Adrenal gland (tissue), 12 donors: ENCODE measurements around the gene AASDH. TPM values are rescaled to one million over a fixed set of nuclear protein-coding genes. Genes with fewer than 3 reads are reported as not detected.
A peak's percentile ranks its signal among the peaks of the same experiment; 100 is the strongest.

Experiments
- DNase-seq, 7 donors: peaks; one replicate each; pipeline ENCODE4 v3.0.0-alpha.2; 2019 to 2020
- H3K27ac ChIP-seq, 5 donors: fragments of 200-600 bp; sonication (generic) in 4 of 5; 1 replicate in 3 of 5; 2 replicates in 2 of 5; pipeline versions ENCODE4 v1.5.1 to v1.8.0; 2016 to 2020; ENCODE audit warnings: mild to moderate bottlenecking in 1 of 5
- H3K27me3 ChIP-seq: fragments of 200-600 bp; 2 replicates; pipeline ENCODE4 v1.8.0; 2021
- H3K36me3 ChIP-seq, 2 donors: fragments of 200-600 bp; replicated peaks in 1 of 2; 1 replicate in 1 of 2; 2 replicates in 1 of 2; pipeline versions ENCODE4 v1.5.1 to v1.8.0; 2018 to 2022
- H3K4me1 ChIP-seq, 2 donors: fragments of 200-600 bp; replicated peaks in 1 of 2; 1 replicate in 1 of 2; 2 replicates in 1 of 2; pipeline versions ENCODE4 v1.5.1 to v1.8.0; 2018 to 2021
- H3K4me3 ChIP-seq, 4 donors: fragments of 200-600 bp; sonication (generic) in 3 of 4; one replicate each; pipeline ENCODE4 v1.5.1; 2016 to 2018
- H3K9me3 ChIP-seq, 3 donors: fragments of 200-600 bp; sonication (generic) in 1 of 3; replicated peaks in 1 of 3; 1 replicate in 2 of 3; 2 replicates in 1 of 3; pipeline versions ENCODE4 v1.5.1 to v1.8.0; 2016 to 2021
- POLR2A ChIP-seq, 2 donors: fragments of 450-650 bp; IDR thresholded peaks; one replicate each; pipeline ENCODE4 v1.6.1; 2017; ENCODE audit warnings: antibody characterized with exemption in 2 of 2, mild to moderate bottlenecking in 2 of 2, moderate library complexity in 1 of 2
- WGBS, 4 donors: extraction: QIAGEN DNeasy Blood & Tissue Kit in 2 of 4; methylation state at CpG; one replicate each; pipeline versions ENCODE4 v1.1.5 to v1.1.7; 2013 to 2017; 5-methylcytosine and 5-hydroxymethylcytosine counted together
- intact Hi-C, 2 donors: fragments of 100-400 bp; cut with DNase I; formaldehyde crosslinking; loops; one replicate each; pipeline versions ENCODE4 v1.14.1 to v1.15.0; 2022 to 2023
- polyA plus RNA-seq, 3 donors: library from polyadenylated mRNA; stranded (reverse); fragments of 200-250 nt in 2 of 3; fragments of 350-450 nt in 1 of 3; fragmentation: Illumina TruSeq in 1 of 3; extraction: RNeasy Lipid Tissue Mini Kit (QIAGEN cat#74804) in 1 of 3; gene quantifications; one replicate each; pipeline ENCODE4 v1.2.3, GENCODE V29; 2013 to 2014
- total RNA-seq, 9 donors: library from RNA; depleted of rRNA in 4 of 9; stranded (reverse); fragments of >200 nt in 4 of 9; fragments of 120-200 nt in 1 of 9; fragmentation: NEBNext Ultra II Directional in 1 of 9; extraction: Animal tissue kit (Norgen Biotek cat#: 25700) in 1 of 9; gene quantifications; one replicate each; pipeline versions ENCODE4 v1.1.0 to v1.2.4, GENCODE V29; 2013 to 2023
- TF ChIP-seq, protein P1 (sequence below), 6 experiments: fragments of 450-650 bp in 4 of 6; fragments of 200-600 bp in 2 of 6; sonication (generic) in 1 of 6; IDR thresholded peaks; 1 replicate in 5 of 6; 2 replicates in 1 of 6; pipeline versions ENCODE4 v1.5.1 to v1.8.0; 2016 to 2021; ENCODE audit warnings: antibody characterized with exemption in 6 of 6, mild to moderate bottlenecking in 2 of 6, moderate library complexity in 1 of 6
- donor health status: healthy with polysubstance abuse.
- donor health status: Bipolar disorder and iron deficiency.
- donor health status: DM: yes; HTN: yes; CAD: no.
- donor health status: DM: no; HTN: no; CAD: no.
- donor health status: DM: no; HTN: no; CAD: no.
- donor health status: DM: yes; HTN: yes; CAD: no.

AASDH gene
- total and polyA plus RNA-seq, 12 donors = 2.5 to 22.2 (median 13.6) TPM

DNA sequence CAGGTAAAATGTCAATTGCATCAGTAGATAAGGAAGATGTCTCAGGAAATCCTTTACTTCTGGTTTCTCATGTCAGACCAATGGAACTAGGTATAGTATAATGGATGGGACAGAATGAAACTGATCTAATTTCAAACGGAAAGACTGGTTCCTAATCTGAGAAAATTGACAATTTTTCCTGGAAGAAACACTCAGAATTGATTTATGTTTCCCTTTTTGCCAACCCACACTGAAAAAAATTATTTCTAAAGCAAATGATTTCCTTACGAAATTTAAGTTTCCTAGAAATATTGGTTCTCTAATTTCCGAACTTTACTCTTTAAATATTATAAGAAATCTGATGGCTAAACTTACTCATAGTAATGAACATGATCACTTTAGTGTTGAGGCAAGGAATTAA lies 29.1 kb upstream of the AASDH start:
- H3K9me3 ChIP-seq = no peaks in the 10 kb centered on the region
- WGBS, 4 donors = 34 to 44% (median 37%) methylated on average over 3 of the region's 3 CpGs
- intact Hi-C loops = no loop called here

DNA sequence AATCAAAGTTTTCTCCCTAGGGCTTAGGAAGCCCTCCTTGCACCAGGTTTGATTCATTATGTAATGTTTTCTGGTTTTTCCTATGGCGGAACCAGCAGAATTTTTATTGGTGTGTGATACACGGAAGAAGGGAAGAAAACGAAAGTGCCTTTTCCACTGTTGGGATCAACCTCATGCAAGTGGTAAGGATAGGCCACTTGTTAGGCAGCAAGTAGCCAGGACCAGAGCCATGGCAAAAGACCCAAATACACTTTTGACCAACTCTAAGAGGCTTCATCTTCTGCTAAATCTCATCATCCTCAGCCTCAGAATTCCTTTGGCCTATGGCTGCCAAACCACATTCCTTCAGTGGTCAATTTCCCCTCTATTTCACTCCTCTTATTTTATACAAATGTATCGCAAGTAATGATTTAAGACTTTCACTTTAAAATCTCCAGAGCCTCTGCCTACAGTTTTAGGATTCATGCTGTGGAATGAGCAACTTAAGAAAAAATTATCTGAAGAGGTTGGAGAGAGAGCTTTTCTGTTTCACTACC lies 26.9 kb upstream of the AASDH start:
- Histone ChIP-seq H3K4me3 (no peak overlapping the region), H3K27ac (no peak overlapping the region), H3K27me3 (no peaks in the 10 kb centered on the region), H3K36me3 (no peaks in the 10 kb centered on the region), H3K4me1 (peaks cover 7 to 15% of the 10 kb centered on the region in 2 donors), H3K9me3 (no peaks in the 10 kb centered on the region)
- intact Hi-C loops = no loop called here
- 85 to 97% (median 91%) methylated on average over 4 of the region's 4 CpGs for WGBS, 4 donors
- TF ChIP-seq, protein P1, sequence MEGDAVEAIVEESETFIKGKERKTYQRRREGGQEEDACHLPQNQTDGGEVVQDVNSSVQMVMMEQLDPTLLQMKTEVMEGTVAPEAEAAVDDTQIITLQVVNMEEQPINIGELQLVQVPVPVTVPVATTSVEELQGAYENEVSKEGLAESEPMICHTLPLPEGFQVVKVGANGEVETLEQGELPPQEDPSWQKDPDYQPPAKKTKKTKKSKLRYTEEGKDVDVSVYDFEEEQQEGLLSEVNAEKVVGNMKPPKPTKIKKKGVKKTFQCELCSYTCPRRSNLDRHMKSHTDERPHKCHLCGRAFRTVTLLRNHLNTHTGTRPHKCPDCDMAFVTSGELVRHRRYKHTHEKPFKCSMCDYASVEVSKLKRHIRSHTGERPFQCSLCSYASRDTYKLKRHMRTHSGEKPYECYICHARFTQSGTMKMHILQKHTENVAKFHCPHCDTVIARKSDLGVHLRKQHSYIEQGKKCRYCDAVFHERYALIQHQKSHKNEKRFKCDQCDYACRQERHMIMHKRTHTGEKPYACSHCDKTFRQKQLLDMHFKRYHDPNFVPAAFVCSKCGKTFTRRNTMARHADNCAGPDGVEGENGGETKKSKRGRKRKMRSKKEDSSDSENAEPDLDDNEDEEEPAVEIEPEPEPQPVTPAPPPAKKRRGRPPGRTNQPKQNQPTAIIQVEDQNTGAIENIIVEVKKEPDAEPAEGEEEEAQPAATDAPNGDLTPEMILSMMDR (IDR thresholded peaks at IDR 0.05) = no peak
- no peak for TF ChIP-seq POLR2A (IDR thresholded peaks at IDR 0.05)
- DNase-seq = no peak

More for the DNA sequence above, 29.1 kb upstream of the AASDH start:
- Histone ChIP-seq H3K4me1 (peaks cover 0 to under 1% of the 10 kb centered on the region in 2 donors), H3K27ac (no peak overlapping the region), H3K4me3 (no peak overlapping the region), H3K27me3 (no peaks in the 10 kb centered on the region), H3K36me3 (no peaks in the 10 kb centered on the region)
- no peak for TF ChIP-seq POLR2A (IDR thresholded peaks at IDR 0.05)
- DNase-seq = no peak

DNA sequence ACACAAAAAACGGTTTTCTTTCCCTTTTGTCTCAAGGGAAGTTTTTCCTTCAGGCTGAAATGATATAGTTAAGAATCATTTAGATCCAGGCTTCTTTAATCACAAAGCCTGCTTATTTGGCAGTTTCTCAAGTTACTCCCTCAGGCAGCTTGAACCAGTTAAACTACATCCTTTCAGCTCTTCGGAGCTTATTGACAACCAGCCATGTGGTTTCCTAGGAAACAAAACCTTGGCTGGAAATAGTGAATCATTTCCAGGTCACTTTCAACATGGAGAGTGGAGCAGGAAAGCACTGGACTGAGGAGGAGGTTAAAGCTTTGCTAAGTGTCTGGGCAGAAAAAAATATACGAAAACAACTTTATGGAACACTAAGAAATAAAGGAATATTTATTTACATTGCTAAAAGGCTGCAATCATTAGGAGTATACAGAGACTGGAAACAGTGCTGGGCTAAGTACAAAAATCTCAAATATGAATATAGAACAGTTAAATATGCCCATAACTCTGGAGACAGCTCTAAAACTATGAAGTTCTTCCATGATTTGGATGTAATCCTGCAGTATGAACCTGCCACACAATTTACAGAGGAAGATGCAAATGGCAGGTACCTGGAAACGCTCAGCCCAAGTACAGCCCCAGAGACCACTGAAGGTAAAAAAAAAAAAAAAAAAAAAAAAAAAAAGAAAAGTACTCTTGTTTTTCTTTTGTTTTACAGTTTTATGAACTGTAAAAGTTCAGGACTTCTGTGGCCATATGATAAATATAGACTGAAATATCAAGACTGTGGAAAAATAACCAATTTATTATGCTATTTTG lies 23.2 kb upstream of the AASDH start:
- intact Hi-C loops = no loop called here
- no peaks in the 10 kb centered on the region for H3K9me3 ChIP-seq
- peak; percentile 36 to 86 (median 80) for DNase-seq
- WGBS, 4 donors = 18 to 23% (median 22%) methylated on average over 4 of the region's 4 CpGs
- no peaks in the 10 kb centered on the region for H3K36me3 ChIP-seq
- H3K27me3 ChIP-seq = no peaks in the 10 kb centered on the region
- peak overlapping the region in 4 of 5 donors; percentile 42 to 68 (median 64) for H3K27ac ChIP-seq
- peak in 1 of 2 donors; percentile 77 for TF ChIP-seq POLR2A (IDR thresholded peaks at IDR 0.05)
- TF ChIP-seq, protein P1 (IDR thresholded peaks at IDR 0.05) = no peak
- peak overlapping the region in 1 of 4 donors; percentile 39 for H3K4me3 ChIP-seq
- H3K4me1 ChIP-seq = peaks cover 7 to 16% of the 10 kb centered on the region in 2 donors

DNA sequence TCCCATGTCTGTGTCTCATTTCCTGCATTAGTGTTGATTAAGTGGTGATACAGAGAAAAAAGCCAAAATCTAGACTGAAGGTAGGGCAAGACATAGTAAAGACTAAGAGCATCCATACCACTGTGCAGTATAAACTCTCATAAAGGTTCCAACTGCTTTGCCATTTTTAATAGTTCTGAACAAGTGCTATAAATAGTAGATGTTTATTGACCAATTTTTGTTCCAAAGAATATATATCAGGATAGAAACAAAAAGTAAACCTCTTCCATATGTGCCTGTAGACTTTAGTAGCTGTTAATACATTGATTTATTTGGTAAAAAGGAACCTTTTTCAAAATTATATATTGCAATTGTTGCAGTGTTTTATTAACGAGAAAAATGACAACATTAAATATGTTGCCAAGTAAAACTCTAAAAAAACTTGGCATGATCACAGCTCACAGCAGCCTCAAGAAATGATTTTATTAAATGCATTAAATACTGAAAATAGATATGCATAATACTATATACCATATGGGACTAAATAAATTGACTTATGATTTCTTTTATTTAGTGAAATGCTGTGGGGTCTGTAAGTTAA lies 22.3 kb upstream of the AASDH start:
- no peak for DNase-seq
- H3K27me3 ChIP-seq = no peaks in the 10 kb centered on the region
- peak overlapping the region in 4 of 5 donors; percentile 7 to 68 (median 32) for H3K27ac ChIP-seq
- no peaks in the 10 kb centered on the region for H3K9me3 ChIP-seq
- intact Hi-C loops = no loop called here
- no peak for TF ChIP-seq POLR2A (IDR thresholded peaks at IDR 0.05)
- TF ChIP-seq, protein P1 (IDR thresholded peaks at IDR 0.05) = no peak
- 18 to 24% (median 21%) methylated on average over 1 of the region's 1 CpG for WGBS, 4 donors
- peaks cover 7 to 16% of the 10 kb centered on the region in 2 donors for H3K4me1 ChIP-seq
- H3K36me3 ChIP-seq = no peaks in the 10 kb centered on the region
- H3K4me3 ChIP-seq = peak overlapping the region in 1 of 4 donors; percentile 39
